HEK293T (cell line): ENCODE measurements around the gene CRYL1.
"Not testable (repeated sequence)": the region's sequence is repeated elsewhere in the genome, so short reads cannot be mapped to it uniquely, and the experiment has no call there.

ENCODE experiments used
- CTCF ChIA-PET: fragments of 350-600 bp; formaldehyde crosslinking; extraction: SDS; loops from one replicate; lab custom pipeline; 2021; ENCODE audit warnings: antibody characterized with exemption, inconsistent platforms; lab: Yijun Ruan, JAX
- POLR2A ChIA-PET: fragments of 350-600 bp; formaldehyde crosslinking; extraction: SDS; loops from one replicate; lab custom pipeline; 2020; ENCODE audit warnings: antibody characterized with exemption, inconsistent platforms; lab: Yijun Ruan, JAX
- DNase-seq: peaks from one replicate; pipeline ENCODE4 v3.0.0; 2012; ENCODE audit warnings: mixed read lengths; ENCODE audit errors: extremely low spot score
- ARNT ChIP-seq: fragments of 450-650 bp; IDR thresholded peaks from 2 replicates; pipeline ENCODE4 v1.6.1; 2017; ENCODE audit warnings: mild to moderate bottlenecking
- BHLHE40 ChIP-seq: fragments of 450-650 bp; IDR thresholded peaks from 2 replicates; pipeline ENCODE4 v1.6.1; 2016; ENCODE audit warnings: mild to moderate bottlenecking, moderate library complexity, borderline replicate concordance
- CTBP1 ChIP-seq: fragments of 450-650 bp; IDR thresholded peaks from 2 replicates; pipeline ENCODE4 v1.6.1; 2016; ENCODE audit warnings: borderline replicate concordance
- ELF4 ChIP-seq: fragments of 450-650 bp; IDR thresholded peaks from 2 replicates; pipeline ENCODE4 v1.6.1; 2017; ENCODE audit warnings: antibody characterized with exemption
- FOXA1 ChIP-seq: fragments of 450-650 bp; IDR thresholded peaks from 2 replicates; pipeline ENCODE4 v1.6.1; 2016; ENCODE audit warnings: mild to moderate bottlenecking
- FOXK2 ChIP-seq: fragments of 450-650 bp; IDR thresholded peaks from 2 replicates; pipeline ENCODE4 v1.6.1; 2016; ENCODE audit warnings: mild to moderate bottlenecking
- FOXM1 ChIP-seq: fragments of 450-650 bp; IDR thresholded peaks from 2 replicates; pipeline ENCODE4 v1.6.1; 2017; ENCODE audit warnings: mild to moderate bottlenecking, borderline replicate concordance
- HDGF ChIP-seq: fragments of 450-650 bp; IDR thresholded peaks from 2 replicates; pipeline ENCODE4 v1.6.1; 2017; ENCODE audit warnings: antibody characterized with exemption, borderline replicate concordance
- L3MBTL2 ChIP-seq: fragments of 450-650 bp; conservative IDR thresholded peaks from 2 replicates; pipeline ENCODE4 v1.6.1; 2016; ENCODE audit warnings: mild to moderate bottlenecking
- LEF1 ChIP-seq: fragments of 450-650 bp; IDR thresholded peaks from 2 replicates; pipeline ENCODE4 v1.6.1; 2017; ENCODE audit warnings: mild to moderate bottlenecking, borderline replicate concordance
- NFRKB ChIP-seq: fragments of 450-650 bp; IDR thresholded peaks from 2 replicates; pipeline ENCODE4 v1.6.1; 2016; ENCODE audit warnings: mild to moderate bottlenecking, moderate library complexity
- SP1 ChIP-seq: fragments of 450-650 bp; IDR thresholded peaks from 2 replicates; pipeline ENCODE4 v1.6.1; 2017
- SUZ12 ChIP-seq: fragments of 450-650 bp; IDR thresholded peaks from 2 replicates; pipeline ENCODE4 v1.6.1; 2016; ENCODE audit warnings: mild to moderate bottlenecking
- TARDBP ChIP-seq: fragments of 450-650 bp; IDR thresholded peaks from 2 replicates; pipeline ENCODE4 v1.6.1; 2016
- ZNF384 ChIP-seq: fragments of 450-650 bp; IDR thresholded peaks from 2 replicates; pipeline ENCODE4 v1.6.1; 2016
- TF ChIP-seq, protein P1 (sequence below): fragments of 450-650 bp; IDR thresholded peaks from 2 replicates; pipeline ENCODE4 v1.6.1; 2016

The CRYL1 gene

DNA sequence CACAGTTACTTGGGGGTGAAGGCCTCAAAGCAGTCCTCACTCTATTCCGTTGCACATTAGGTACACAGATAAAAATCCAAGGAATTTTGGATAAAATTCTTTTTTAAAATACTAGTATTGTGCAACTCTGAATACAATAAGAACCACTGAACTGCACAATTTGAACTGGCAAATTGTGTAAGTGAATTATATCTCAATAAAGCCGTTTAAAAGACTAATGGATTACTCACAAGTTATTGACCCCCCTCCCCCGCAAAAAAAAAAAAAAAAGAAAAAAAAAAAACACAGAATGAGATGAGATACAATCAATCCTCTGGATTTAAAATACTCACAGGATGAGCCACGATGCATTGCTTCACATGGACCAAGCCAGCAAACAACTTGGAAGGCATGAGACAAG lies 86.4 kb downstream of the CRYL1 start:
- no peak for TF ChIP-seq HDGF
- TF ChIP-seq NFRKB: no peak
- no peak for TF ChIP-seq LEF1
- TF ChIP-seq FOXM1: no peak
- TF ChIP-seq FOXK2: no peak
- no peak for TF ChIP-seq TARDBP
- POLR2A ChIA-PET: no interaction called here
- no peak for DNase-seq
- CTCF ChIA-PET: no interaction called here

DNA sequence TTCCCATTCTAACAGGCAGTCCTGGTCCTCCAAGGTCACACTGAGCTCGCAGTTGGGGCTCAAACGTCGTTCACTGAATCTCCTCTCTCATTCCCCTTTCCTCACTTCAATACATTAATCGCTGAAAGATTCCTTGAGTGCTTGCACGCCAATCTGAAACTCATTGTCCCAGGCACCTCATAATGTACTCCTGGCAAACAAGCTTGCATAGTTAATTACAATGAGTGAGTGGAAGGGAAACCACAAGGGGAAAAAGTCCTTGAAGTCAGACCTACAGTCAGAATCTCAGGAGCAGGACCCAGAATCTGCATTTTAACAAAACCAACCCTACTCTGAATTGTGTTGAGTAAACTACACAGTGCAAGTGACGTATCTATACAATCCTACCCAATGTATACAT lies 86.9 kb downstream of the CRYL1 start:
- POLR2A ChIA-PET: no interaction called here
- no peak for DNase-seq
- CTCF ChIA-PET: no interaction called here
- TF ChIP-seq L3MBTL2 (no peak), ZNF384 (no peak), HDGF (no peak), FOXK2 (no peak), TARDBP (no peak), ARNT (no peak), NFRKB (no peak), SUZ12 (no peak), FOXA1 (no peak), SP1 (no peak), FOXM1 (no peak), BHLHE40 (no peak), LEF1 (no peak)
- TF ChIP-seq, protein P1, sequence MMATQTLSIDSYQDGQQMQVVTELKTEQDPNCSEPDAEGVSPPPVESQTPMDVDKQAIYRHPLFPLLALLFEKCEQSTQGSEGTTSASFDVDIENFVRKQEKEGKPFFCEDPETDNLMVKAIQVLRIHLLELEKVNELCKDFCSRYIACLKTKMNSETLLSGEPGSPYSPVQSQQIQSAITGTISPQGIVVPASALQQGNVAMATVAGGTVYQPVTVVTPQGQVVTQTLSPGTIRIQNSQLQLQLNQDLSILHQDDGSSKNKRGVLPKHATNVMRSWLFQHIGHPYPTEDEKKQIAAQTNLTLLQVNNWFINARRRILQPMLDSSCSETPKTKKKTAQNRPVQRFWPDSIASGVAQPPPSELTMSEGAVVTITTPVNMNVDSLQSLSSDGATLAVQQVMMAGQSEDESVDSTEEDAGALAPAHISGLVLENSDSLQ: no peak

DNA sequence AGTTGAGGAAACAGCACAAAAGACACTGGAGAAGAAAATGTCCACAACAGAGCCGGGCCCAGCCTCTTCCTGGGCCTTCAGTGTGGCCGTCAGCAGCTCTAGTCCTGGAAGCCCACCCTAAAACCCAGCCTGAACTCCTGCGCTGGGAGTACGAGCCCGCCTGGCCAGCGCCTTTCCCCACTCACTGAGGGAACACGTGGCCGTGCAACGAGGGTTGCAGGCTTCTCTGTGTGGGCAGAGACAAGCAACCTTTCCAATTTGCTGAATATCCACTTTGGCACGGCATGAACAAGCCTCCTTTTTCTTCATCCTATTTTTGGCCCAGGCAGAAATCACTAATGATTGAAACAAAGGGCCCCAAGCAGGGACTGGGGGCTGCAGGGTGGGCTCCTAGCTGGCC lies 89.2 kb downstream of the CRYL1 start:
- CTCF ChIA-PET: no interaction called here
- TF ChIP-seq BHLHE40 (no peak), FOXA1 (no peak), CTBP1 (no peak), LEF1 (no peak), NFRKB (no peak), TARDBP (no peak), FOXM1 (no peak), SUZ12 (no peak), L3MBTL2 (no peak), ZNF384 (no peak), ELF4 (no peak), ARNT (no peak)
- TF ChIP-seq, protein P1: no peak
- POLR2A ChIA-PET: no interaction called here
- no peak for DNase-seq

DNA sequence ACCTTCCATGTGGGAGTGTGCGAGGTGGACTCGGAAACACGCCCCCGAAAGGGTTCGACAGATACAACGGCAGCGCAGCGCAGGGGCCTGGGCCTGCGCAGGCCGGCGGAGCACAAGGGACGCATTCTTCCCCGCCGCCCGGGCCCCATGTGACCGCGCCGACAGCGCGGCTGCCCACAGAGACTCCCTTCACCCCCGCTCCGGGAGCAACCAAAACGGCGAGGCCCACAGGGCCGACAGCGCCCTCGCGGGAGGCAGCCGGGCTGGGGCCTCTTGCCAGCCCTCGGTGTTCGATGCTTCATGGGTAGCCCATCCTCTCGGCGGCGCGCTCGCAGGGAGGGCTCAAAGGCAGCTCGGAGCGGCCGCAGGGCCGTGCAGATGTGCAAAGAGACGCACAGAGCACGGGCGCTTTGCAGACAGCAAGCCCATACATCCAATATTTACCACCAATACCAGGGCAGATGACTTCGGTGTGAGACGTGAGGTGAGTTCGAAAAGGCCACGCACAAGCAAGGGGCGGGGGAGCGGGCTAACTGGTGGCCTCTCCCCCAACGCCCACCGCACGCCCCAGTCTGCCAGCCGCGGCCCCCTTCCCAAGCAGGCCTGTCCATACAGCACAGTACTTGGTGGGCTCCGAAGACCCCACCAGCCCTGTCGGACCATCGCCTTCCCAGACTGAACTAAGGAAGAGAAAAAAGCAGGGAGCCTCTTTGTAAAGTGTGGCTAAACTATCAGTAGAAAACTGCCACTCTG lies 89.9 kb downstream of the CRYL1 start:
- ChIA-PET CTCF (no interaction called here), POLR2A (no interaction called here)
- TF ChIP-seq BHLHE40 (no peak), SP1 (no peak), CTBP1 (no peak), FOXA1 (no peak), L3MBTL2 (no peak), LEF1 (no peak), HDGF (no peak), FOXK2 (no peak), TARDBP (no peak), ELF4 (no peak), FOXM1 (no peak), ARNT (no peak), NFRKB (no peak), ZNF384 (no peak), SUZ12 (no peak)
- TF ChIP-seq, protein P1: no peak
- no peak for DNase-seq

DNA sequence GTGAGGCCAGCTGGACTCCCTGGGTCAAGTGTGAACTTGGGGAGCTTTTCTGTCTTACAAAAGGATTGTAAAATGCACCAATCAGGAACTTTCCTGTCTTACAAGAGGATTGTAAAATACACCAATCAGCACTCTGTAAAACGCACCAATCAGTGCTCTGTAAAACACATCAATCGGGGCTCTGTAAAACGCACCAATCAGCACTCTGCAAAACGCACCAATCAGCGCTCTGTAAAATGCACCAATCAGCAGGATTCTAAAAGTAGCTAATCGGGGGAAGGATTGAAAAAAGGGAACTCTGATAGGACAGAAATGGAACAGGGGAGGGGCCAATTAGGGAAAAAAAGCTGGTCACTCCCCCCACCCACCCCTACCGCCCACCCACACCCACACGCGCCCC lies 91.4 kb downstream of the CRYL1 start:
- DNase-seq, POLR2A ChIA-PET, CTCF ChIA-PET: not testable (repeated sequence)

DNA sequence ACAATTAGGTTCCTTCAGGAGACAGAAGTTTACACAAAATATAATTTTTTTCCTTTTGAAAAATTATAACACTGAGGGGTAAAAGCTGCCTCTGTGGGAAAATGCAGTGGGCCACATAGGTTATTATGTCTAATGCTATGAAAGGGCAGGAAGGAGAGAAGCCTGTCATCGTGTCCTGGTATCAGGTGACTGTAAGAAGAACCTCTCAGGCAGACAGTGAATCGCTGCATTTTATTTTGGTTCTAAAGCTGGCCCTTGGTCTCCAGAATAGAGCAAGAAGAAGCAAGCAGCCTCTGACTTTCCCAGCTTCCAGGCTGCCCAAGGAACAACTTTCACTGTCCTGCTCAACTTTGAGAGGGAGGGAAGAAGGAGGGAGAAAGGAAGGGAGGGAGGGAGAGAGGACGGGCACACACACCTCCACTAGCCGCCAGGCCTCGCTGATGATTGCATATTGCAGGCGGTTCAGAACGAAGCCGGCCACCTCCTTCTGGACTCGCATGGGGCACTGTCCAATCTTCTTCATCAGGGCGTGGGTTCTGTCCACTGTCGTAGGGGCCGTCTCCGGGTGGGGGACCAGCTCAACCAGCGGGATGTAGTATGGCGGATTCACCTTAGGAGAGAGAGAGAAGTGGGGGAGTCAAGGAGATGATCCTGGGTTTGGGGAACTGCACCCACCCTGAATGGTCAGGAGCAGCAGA lies 93.8 kb downstream of the CRYL1 start:
- no peak for TF ChIP-seq HDGF
- no peak for TF ChIP-seq ARNT
- TF ChIP-seq FOXK2: no peak
- TF ChIP-seq BHLHE40: no peak
- TF ChIP-seq L3MBTL2: no peak
- TF ChIP-seq LEF1: no peak
- no peak for TF ChIP-seq SUZ12
- TF ChIP-seq ZNF384: no peak
- no peak for TF ChIP-seq FOXA1
- no peak for TF ChIP-seq SP1
- TF ChIP-seq TARDBP: no peak
- TF ChIP-seq NFRKB: no peak
- TF ChIP-seq CTBP1: no peak

More for the DNA sequence above, 93.8 kb downstream of the CRYL1 start:
- POLR2A ChIA-PET: no interaction called here
- DNase-seq: no peak
- CTCF ChIA-PET: no interaction called here
